ENCODE data around the gene CACNG1. TPM values are rescaled to one million over a fixed set of nuclear protein-coding genes. Genes with fewer than 3 reads are reported as not detected.
"Not testable (repeated sequence)": the region's sequence is repeated elsewhere in the genome, so short reads cannot be mapped to it uniquely, and the experiment has no call there.

The CACNG1 gene
- polyA plus RNA-seq, 3 donors: not detected

DNA sequence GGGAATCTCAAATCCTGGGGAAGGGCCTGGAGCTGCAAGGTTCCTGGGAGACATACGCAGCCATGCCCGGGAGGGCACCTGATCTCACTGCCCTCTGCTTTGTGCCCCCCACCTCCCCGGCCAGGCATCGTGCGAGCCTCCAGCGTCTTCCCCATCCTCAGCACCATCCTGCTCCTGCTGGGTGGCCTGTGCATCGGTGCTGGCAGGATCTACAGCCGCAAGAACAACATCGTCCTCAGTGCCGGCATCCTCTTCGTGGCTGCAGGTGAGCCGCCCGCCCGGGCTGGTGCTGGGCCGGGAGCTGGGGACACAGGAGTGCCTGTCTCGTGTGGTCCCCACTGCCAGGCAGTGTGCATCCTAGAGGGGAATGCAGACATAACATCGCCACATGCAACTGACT, 19.6 kb upstream of the CACNG1 start:
- DNase-seq (ENCODE audit: low read depth in 3 of 3, low spot score in 2 of 3): no peak

DNA sequence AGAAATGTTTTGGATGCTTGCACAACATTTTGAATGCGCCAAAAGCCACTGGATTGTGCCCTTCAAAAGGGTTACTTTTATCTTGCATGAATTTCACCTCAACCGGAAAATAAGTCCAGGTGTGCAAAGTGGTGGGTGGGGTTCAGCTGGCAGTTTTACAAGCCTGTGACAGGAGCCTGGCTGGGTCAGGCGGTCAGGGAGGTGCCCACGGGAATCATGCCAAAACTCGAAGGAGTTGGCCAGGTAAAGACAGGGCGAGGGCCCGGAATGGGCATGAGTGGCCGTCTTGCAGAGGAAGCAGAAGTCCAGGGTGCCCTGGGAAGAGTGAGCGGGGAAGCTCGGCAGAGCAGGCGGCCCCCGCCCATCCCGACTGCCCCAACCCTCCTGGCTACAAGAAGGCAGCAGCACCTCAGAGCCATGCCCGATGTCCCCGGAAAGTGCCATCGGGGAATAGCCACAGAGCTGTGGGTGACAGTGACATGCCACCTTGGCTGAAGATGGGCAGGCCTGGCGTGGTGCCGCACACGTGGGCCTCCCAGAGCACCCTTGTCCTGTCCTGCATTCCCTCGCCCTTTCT, 19.1 kb upstream of the CACNG1 start:
- no peak for DNase-seq (ENCODE audit: low read depth in 3 of 3, low spot score in 2 of 3)

DNA sequence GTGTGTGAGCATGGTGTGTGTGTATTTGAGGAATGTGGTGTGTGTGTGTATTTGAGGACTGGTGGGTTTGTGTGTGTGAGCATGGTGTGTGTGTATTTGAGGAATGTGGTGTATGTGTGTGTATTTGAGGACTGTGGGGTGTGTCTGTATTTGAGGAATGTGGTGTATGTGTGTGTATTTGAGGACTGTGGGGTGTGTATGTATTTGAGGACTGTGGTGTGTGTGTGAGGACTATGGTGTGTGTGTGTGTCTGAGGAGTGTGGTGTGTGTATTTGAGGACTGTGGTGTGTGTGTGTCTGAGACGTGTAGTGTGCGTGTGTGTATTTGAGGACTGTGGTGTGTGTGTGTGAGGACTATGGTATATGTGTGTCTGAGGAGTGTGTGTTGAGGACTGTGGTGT, 18.0 kb upstream of the CACNG1 start:
- no peak for DNase-seq (ENCODE audit: low read depth in 3 of 3, low spot score in 2 of 3)

DNA sequence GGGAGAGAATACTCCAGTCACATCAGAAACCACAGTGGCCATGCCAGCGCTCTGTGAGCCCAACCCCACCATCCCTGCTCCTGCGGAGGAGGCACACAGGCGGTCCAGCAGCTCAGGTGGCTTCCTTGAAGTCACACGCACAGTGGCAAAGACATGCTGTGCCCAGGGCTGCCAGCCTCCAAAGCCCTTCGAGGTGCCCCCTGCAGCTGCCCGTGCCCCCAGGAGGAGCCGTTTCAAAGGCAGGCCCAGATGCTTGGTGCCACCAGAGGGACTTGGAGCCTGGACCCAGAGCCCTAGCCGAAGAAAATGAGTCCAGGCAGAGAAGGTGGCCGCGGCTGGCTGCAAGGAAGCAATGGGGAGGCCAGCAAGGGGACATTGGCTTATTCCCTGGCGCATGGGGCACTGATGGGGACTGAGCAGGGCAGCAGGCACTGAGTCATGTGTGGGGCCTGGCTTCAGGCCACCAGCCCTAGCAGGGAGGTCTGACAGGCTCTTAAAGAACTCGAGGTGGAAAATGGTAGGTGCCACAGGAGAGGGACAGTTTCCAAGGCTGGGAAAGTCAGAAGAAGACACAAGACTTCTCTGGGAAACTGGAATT, 17.2 kb upstream of the CACNG1 start:
- DNase-seq (ENCODE audit: low read depth in 3 of 3, low spot score in 2 of 3): no peak

DNA sequence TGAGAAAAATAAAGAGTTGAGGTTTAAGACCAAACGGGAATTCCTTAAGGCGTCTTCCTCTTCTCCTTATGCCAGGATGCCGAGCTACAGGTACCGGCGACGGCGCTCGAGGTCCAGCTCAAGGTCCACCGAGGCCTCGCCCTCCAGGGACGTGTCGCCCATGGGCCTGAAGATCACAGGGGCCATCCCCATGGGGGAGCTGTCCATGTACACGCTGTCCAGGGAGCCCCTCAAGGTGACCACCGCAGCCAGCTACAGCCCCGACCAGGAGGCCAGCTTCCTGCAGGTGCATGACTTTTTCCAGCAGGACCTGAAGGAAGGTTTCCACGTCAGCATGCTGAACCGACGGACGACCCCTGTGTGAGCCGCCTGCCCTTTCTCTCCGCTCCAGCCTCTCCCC, 13.7 kb upstream of the CACNG1 start:
- DNase-seq (ENCODE audit: low read depth in 3 of 3, low spot score in 2 of 3): no peak

DNA sequence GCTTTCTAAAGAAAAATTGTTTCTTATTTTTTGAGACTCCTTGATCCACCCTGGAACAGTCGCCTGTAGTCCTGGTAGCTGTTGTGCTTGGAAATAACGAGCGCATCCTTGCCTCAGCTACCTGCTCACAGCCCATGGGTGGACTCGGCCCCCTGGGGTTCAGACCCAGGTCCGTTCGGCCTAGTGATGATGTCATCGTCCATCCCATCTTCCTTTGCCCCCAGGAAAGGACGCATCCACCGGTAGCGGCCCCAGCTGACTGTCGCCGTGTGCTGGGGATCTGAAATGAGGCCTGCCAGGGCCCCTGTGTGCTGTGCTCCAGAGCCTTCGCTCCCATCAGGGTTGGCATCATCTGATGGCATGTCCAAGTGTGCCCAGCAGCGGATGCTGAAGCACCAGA, 12.0 kb upstream of the CACNG1 start:
- no peak for DNase-seq (ENCODE audit: low read depth in 3 of 3, low spot score in 2 of 3)

DNA sequence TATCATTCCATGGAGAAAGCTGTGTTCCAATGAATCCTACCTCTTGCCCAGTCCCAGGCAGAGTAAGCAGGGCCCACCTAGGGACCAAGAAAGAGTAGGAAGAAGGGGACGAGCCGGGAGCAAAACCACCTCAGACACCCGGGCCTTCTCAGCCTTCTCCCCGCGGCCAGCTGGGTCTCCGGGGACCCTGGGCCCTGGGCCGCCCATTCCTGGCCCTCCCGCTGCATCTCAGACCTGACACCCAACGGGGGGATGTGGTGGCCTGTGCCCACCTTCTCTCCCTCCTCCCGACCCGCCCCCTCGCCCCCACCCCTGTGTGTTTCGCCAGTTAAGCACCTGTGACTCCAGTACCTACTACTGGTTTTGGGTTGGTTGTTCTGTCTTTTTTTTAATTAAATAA, 11.4 kb upstream of the CACNG1 start:
- no peak for DNase-seq (ENCODE audit: low read depth in 3 of 3, low spot score in 2 of 3)

DNA sequence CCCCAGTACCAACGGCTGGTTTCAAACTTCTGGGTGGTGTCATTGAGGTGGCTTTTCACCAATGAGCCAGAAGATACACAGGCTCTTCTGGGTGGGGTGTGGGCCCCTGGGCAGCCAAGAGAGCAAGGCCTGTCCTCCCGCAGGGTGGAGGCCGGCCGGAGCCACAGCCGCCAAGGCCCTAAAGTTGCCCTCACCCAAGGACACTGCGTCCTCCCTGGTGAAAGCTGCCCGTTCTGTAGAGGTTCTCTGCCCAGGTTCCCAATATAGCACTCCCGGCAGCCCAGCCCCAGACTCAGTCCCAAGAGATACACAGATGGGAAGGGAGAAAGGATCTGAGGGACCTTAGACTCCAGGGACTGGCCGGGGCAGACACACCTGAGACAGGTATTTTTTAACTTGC, 10.7 kb upstream of the CACNG1 start:
- DNase-seq (ENCODE audit: low read depth in 3 of 3, low spot score in 2 of 3): no peak

DNA sequence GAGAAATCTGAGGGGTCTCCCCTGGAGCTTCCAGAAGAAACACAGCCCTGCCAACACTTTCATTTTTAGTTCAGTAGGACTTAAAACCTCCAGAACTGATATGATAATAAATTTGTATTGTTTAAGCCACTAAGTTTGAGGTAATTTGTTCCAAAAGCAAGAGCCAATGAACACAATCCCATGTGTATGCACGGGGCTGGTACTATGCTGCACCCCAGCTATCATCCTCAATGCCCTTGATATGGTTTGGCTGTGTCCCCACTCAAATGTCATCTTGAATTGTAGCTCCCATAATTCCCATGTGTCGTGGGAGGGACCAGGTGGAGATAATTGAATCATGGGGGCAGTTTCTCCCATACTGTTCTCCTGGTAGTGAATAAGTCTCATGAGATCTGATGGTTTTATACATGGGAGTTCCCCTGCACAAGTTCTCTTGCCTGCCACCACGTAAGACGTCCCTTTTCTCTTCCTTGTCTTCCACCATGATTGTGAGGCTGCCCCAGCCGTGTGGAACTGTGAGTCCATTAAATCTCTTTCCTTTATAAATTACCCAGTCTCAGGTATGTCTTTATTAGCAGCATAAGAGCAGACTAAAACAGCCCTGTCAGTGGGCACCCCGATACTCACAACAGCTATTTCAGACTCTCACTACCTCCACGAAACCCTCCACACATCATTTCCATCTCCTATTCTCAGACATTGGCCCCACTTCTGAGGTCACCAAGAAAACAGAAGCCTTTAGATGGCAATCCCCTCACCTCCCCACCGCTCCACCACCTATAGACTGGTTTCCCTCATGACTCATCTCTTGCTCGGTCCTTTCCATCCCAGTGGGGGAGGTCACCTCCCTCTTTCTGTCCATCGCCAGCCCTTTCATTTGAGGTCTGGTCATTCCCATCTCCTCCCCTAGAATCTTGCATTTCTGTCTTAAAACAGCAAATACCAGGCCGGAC, 8.9 kb upstream of the CACNG1 start:
- DNase-seq (ENCODE audit: low read depth in 3 of 3, low spot score in 2 of 3): no peak

DNA sequence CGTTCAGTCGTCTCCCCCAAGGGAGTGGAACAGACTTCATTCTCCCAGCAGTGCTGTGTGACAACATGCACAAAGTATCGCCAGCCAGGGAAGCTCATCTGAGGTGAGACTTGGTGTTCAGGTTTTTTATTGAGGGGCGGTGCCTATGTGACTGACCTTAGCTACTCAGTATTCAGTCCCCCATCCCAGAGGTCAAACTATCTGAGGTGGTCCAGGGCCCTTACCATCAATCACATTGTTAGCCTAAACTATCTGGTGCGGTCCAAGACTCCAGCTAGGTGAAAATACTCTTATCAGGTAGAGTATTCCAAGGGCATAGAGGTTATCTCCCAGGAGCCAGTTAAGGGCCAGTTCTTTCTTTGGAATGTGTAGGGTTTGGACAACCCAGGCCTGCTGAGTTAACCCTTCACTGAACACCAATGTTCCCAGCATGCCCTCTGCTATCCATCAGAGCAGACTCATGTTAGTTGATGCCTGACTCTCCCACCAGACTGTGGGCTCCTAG, 5.4 kb upstream of the CACNG1 start:
- no peak for DNase-seq (ENCODE audit: low read depth in 3 of 3, low spot score in 2 of 3)

DNA sequence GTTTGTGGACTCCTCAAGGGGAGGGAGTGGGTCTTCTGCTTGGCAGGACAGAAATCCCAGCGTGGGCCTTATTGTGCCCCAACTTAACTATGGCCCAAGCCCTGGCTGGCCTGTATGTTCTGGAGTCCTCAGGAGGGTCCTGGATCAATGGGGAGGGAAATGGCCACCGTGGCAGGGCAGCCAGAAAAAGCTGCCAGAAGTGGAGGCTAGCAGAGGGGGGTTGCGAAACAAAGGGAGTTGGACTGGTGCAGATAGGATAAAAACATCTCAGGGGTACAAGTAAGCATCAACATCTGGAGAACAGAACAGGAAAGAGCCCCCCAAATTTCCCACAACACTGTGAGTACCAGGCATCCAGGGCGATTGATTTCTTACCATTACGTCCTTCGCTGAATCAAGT, 3.7 kb upstream of the CACNG1 start:
- no peak for DNase-seq (ENCODE audit: low read depth in 3 of 3, low spot score in 2 of 3)

DNA sequence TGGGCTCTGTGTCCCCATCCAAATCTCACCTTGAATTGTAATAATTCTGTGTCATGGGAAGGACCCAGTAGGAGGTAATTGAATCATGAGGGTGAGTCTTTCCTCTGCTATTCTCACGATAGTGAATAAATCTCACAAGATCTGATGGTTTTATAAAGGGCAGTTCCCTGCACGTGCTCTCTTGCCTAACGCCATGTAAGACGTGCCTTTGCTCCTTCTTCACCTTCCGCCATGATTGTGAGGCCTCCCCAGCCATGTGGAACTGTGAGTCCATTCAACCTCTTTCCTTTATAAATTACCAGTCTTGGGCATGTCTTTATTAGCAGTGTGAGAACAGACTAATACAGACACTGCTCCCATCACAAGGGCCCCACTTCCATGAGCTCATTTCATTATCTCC, 3.2 kb upstream of the CACNG1 start:
- not testable (repeated sequence) for DNase-seq (ENCODE audit: low read depth in 3 of 3, low spot score in 2 of 3)

DNA sequence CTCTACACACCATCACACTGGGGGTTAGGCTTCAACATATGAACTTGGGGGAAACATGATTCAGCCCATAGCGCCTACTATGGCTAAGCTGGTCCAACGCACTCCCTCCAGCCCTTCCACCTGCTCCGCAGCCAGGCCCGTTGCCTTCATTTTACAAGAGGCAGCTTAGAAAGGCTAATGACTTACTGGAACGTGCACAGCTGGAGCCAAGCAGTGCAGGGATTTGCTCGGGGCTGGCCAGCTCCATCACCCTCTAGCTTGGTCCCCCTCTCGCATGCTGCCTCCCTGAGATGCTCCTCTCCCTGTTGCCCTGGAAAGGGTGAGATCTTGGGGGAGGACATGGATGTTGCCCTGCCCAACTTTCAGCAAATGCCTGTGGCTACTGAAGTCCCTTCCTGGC, 2.8 kb upstream of the CACNG1 start:
- no peak for DNase-seq (ENCODE audit: low read depth in 3 of 3, low spot score in 2 of 3)

DNA sequence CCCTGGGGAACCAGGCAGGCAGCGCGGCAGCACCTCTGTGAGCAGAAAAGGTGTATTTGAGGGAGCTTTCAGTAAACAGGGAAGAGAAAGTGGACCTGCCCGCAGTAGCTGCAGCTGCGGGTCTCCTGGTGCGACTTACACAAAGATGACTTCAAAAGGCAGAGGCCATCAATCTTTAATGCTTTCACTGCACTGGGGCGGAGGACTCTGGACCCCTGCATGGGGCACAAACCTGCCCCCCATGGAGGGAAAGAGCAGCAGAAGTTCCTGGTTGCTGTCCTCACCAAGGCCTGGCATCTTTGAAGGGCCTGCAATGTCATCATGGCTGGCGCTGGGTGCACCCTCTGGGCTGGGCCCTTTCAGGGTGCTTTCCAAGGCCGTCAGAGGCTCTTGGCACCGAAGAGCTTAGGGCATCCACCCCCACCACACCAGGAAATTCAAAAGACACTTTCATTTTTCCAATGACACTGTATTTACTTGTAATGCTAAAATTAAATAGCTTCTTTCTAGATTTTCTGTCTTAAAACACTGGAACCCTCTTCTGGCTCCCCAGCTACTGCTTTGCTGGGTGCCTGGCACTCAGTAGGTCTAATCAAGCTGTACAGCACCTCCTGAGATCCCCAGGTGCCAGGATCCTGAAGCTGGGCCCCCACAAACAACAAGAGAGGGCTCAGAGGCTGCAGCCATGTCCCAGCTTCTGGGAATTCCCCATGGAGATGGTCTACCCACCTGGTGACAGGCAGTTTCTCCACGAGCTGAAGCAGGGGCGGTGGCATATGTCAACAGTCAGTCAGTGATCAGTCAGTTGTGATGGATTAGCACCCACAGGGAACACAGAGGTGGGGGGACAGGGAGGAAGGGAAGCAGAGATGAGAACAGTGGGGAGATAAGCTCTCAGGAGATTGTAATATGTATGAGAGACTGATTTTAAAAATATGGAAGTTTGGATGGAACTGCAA, 2.1 kb upstream of the CACNG1 start:
- DNase-seq (ENCODE audit: low read depth in 3 of 3, low spot score in 2 of 3): no peak

DNA sequence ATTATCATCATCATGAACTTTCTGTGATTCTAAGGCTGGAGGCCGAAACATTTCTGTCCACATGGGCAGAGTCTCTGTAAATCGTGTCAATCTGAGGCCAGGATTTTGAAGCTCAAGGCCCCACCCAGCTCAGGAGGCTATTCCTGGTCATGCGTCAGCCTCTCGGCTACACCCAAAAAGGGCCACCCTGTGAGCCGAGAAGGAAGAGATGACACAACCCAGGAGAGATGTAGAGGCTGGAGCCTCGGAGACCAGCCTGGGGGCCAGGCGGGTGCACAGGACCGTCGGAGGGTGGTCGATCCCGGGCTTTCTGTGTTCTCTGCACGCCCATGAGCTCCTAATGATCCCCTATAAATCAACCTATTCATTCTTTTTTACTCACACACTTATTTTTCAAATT, 1.1 kb upstream of the CACNG1 start:
- no peak for DNase-seq (ENCODE audit: low read depth in 3 of 3, low spot score in 2 of 3)

DNA sequence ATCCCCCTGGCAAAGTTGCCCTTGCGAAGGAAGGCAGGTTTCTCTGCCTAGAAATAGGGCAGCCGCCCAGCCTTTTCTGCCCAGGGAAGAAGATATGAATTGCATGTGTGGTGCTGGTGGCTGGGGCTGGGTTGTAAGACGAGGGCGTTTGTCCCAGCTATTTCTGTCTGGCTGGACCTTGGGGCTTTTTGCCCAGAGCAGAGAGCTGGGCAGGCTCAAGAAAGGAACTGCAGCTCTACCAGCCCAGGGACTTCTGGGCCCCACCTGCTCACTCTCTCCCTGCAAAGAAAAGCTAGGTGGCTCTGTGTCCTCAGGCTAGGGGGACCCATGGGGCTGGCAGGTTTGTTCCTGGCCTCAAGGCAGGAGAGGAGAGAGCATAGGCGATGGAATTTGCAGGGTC, 586 bp downstream of the CACNG1 start:
- no peak for DNase-seq (ENCODE audit: low read depth in 3 of 3, low spot score in 2 of 3)

DNA sequence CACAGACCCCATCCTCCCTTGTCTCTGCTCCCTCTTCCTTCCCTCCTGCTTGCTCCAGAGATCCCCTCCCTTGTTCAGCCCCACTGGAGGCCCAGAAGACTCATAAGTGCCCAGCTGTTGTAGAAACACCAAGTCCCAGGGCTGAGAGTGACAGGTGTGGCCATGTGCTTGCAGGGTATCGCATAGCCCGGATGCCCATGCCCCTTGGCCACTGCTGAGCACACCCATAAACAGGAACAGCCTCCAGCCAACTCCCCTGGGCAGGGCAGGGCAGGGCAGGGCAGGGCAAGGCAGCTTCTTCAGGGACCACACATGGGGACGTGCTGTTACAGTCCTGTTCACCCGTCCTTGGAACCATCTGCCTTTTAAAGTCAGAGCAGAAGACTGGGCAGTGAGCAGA, 2.0 kb downstream of the CACNG1 start:
- DNase-seq (ENCODE audit: low read depth in 3 of 3, low spot score in 2 of 3): no peak

DNA sequence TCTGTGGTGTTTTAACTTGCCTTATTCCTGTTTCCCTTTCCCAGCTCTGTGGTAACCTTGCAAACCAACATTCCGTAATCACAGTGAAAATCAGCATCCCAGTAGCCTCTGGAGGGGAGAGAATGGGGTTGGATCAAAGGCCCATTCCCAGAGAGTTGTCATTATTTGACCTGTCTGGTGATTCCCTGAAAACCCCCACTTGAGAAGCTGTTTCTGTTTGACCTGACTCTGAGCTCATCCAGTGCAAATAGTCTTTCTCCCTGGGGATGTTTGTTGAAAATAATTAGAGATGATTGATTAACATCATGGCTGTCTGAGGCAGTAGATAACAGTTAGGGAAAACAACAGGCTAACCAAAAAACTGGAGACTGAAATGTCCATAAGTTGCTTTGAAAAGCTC, 3.0 kb downstream of the CACNG1 start:
- no peak for DNase-seq (ENCODE audit: low read depth in 3 of 3, low spot score in 2 of 3)

DNA sequence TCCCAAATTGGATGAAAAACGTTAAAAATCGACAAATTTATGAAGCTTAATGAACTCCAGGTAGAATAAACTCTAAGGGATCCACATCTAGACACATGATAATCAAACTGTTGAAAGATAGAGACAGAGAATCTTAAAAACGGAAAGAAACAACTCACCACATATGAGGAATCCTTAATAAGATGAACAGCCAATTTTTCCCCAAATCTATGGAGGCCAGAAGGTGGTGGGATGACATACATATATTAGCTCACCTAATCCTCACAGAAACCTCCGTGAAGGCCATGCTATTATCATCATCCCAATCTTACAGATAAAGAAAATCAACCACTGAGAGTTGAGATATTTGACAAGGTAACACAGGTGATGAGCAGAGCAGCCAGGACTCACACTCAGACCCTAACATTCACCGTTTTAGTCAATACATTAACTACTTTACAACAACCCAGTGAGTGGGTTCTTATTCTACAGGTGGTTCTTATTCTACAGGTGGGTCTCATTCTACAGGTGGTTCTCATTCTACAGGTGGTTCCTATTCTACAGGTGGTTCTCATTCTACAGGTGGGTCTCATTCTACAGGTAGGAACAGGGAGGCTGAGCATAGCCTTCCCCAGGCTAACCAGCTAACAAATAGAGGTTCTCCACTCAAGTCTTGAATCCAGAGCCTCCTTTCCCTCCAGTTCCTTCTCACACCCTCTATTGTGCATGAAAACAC, 4.8 kb downstream of the CACNG1 start:
- DNase-seq (ENCODE audit: low read depth in 3 of 3, low spot score in 2 of 3): no peak

DNA sequence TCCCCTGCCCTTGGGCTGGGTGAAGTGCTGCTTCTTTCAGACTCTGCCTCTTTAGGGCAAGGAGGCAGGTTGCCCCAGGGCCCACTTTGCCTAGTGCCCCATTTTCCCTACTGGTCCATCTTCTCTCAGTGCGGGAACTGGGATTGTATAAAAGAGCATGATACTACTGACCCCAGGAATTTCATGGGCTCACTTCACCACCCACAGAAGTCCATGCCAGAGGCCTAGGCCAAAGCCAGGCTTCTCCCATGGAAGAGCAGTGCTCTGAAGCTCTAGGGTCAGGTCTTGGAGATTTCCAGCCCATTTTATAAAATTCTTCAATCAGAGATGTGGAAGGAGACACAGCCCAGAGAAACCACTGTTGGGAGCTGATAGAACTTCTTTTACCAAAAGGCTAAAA, 5.7 kb downstream of the CACNG1 start:
- DNase-seq (ENCODE audit: low read depth in 3 of 3, low spot score in 2 of 3): no peak

Data from right renal cortex interstitium (tissue), 3 donors.